Head of caudate nucleus (tissue), 42 donors: ENCODE results near the gene CHTOP.
"Not testable (repeated sequence)": the region's sequence is repeated elsewhere in the genome, so short reads cannot be mapped to it uniquely, and the experiment has no call there.

ENCODE experiments used
- DNase-seq, 42 donors: peaks; one replicate each; pipeline versions ENCODE4 v3.0.0 to v3.0.0-alpha.2; 2020 to 2021; ENCODE audit warnings: mixed read lengths in 7 of 42
- intact Hi-C: fragments of 100-400 bp; cut with DNase I; formaldehyde crosslinking; loops from one replicate; pipeline ENCODE4 v1.15.0; 2022

The CHTOP gene, protein sequence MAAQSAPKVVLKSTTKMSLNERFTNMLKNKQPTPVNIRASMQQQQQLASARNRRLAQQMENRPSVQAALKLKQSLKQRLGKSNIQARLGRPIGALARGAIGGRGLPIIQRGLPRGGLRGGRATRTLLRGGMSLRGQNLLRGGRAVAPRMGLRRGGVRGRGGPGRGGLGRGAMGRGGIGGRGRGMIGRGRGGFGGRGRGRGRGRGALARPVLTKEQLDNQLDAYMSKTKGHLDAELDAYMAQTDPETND

DNA sequence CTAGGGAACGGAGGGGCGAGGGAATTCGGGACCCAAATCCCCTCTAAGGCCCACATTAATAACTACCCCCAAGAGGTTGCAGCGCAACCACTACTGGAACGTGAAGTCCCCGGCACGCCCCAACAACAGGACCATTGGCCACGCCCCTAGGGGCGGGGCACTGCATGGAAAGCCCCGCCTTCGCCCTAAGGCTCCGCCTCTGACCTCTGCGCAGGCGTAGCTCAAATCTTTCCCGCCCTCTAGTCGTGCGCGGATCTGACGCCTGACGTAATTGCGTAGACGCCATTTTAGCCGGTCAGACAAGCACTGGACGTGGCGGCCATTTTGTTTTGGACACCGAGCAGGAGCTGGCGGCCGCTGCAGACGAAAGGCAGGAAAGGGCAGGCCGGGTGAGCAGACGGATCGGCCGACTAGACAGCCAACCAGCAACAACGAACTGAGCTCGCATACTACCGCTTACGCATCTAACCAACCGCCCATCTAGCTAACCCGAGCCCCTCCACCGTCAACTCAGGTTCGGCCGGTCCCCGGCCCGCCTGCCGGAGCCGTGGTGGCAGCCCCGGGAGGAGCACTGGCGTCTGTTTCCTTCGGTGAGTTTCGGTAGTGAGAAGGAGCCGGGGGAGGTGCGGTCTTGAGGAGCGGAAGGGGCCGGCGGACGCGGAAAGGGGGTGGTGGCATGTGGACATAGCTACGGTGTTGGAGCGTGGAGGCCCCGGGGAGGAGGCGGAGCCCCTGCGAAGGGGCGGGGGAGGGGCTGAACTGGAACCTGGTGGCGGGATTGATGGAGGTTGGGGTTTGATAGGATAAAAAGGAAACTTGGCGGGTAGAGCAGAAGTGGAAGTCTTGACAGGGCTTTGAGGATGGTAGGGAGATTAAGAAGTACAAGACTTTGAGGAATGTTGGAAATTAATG lies at the start of gene CHTOP:
TSS of gene CHTOP (plus strand) at position 313 of the 912 bp plus-strand sequence. CDS start 2,523 bp downstream, outside the sequence.
- intact Hi-C loops = no loop called here
- DNase-seq = peak; percentile 97 to 100 (median 99)

DNA sequence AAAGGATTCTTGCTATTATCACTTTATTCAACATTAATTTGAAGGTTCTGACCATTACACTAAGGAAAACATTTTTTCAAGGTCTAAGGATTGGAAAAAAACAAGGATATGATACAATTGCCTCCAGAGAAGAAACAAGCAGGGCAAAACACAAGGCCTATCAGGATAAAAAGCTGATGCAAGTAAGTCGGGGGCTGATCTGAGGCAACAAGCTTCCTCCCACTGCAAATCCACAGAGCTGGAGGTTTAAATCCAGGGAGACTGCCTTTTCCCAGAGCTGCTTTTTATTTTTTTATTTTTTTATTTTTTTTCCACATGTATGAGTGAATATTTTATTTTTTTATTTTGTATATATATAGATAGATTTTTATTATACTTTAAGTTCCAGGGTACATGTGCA lies 48.9 kb upstream of the CHTOP start:
- DNase-seq = peak in 1 of 42 donors; percentile 56
- intact Hi-C loops = no loop called here

DNA sequence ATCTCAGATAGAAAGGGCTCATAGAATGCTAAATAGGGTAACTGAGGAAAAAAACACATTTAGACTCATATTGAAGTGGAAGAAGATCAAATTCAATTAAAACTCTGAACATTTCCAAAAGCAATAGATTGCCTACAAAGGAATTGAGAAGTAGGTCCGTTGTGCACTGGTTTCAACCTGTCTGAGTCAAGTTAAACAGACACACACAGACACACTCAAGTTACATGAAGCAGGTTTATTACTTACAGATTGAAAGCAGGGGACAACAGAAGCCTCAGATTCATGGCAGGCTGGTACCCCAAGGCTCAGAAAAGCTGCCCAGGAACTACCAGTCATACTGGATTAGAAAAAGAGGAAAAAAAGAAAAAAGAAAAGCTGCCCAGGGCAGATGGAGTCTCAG lies 47.5 kb upstream of the CHTOP start:
- intact Hi-C loops = no loop called here

DNA sequence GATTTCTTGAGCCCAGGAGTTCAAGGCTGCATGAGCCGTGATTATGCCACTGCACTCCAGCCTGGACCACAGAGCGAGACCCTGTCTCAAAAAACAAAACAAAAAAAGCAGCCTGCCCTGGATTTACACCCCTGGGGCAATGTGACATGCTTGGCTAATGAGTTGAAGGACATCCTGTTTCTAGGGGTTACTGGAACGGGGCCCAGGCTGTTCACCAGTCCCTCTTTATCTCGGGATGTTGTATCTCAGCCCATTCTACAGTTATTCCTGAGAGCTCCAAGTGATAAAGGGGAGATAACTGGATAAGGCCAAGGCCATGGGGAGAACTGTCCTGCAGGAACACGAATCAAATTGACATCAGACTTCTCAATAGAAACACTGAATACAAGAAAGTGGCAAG lies 46.6 kb upstream of the CHTOP start:
- intact Hi-C loops = no loop called here
- DNase-seq = no peak

More for the DNA sequence above, 47.5 kb upstream of the CHTOP start:
- no peak for DNase-seq

DNA sequence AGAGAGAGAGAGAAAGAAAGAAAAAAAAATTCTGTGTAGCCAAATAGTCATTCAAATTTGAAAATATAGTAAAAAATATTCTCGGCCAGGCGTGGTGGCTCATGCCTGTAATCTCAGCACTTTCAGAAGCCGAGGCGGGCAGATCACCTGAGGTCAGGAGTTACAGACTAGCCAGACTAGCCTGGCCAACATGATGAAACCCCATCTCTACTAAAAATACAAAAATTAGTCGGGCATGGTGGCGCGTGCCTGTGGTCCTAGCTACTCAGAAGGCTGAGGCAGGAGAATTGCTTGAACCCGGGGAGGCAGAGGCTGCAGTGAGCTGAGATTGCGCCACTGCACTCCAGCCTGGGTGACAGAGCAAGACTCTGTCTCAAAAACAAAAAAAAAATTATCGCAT lies 45.8 kb upstream of the CHTOP start:
- intact Hi-C loops = not testable (repeated sequence)

DNA sequence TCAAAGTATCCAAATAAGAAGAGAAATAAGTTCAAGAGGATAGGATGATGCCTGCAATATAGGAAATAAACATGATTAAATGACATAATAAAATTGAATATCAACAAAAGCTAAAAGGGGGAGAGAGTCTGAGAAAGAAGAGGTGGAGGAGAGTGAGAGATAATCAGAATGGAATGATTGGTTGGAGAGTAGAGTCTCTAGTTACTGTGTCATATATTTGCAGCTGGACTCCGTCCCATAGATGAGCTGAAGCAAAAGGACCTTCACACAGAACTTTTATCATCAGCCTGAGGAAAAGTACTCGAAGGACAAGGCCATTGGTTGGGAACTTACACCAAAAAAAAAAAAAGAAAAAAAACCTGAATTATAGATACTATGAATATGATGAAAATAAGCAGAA lies 45.4 kb upstream of the CHTOP start:
- no peak for DNase-seq
- intact Hi-C loops = no loop called here

More for the DNA sequence above, 45.8 kb upstream of the CHTOP start:
- DNase-seq = not testable (repeated sequence)

DNA sequence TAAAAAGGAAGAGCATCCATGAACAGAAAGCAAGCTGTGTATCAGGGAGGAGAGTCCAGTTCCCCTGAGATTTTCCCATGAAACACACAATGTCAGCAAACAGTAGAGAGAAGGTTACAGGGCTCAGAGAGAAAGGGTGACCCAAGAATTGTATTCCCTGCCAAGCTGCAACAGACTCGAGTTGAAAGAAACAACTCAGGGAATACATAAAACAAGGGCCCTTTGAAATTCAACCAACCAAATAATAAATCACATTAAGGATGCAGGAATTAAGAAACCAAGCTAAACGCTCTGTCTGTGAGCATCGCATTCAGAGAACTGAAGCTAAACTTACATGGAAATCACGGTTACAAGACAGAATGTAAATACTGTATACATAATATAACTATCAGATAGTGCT lies 41.1 kb upstream of the CHTOP start:
- DNase-seq = no peak
- intact Hi-C loops = no loop called here

DNA sequence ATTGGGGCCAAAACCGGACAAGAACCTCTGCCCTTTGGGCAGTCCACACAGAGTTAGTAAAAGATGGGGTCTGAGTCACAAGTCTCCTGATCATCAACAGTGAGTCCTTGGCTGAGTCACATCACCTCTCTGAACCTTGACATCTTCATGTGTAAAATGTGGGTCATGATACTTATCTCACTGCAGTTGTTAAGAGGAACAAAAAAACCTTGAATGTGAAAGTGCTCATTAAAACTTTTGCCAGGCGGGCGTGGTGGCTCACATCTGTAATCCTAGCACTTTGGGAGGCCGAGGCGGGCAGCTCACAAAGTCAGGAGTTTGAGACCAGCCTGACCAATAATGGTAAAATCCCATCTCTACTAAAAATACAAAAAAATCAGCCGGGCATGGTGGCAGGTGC lies 36.7 kb upstream of the CHTOP start:
- no peak for DNase-seq
- intact Hi-C loops = no loop called here

DNA sequence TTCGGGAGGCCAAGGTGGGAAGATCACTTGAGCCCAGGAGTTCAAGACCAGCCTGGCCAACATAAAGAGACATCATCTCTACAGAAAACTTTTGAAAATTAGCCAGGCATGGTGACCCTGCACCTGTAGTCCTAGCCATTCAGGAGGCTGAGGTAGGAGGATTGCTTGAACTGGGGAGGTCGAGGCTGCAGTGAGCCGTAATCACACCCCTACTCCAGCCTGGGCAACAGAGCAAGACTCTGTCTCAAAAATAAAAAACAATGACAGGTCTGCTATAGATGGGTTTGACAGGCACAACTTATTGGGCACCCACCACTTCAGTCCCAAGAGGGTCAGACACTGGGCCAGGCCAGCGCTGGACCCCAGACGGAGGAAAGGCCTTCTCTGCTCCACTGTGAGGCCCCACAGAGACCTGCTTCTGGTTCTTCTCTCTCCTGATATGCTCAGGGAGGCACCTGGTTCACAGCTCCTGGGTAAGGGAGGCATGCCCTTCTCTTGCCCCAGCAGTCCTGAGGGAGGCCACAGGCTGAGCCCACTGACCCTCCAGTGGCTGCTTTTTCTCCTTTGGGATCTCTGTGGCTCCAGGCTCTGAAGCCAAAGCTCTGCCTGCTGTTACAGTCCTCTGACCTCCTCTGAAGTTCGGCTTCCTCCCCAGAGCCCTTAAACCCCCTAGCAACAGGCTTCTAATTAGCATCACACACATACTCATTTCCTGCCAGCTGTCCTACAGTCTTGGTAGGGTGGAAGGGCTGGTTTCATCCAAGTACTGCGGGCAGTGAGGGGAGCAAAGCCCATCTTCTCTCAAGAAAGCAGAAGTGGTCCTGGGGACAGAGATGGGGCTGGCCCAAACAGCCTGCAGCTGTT lies 35.3 kb upstream of the CHTOP start:
- peak in 2 of 42 donors; percentile 19 to 35 for DNase-seq
- intact Hi-C loops = no loop called here

DNA sequence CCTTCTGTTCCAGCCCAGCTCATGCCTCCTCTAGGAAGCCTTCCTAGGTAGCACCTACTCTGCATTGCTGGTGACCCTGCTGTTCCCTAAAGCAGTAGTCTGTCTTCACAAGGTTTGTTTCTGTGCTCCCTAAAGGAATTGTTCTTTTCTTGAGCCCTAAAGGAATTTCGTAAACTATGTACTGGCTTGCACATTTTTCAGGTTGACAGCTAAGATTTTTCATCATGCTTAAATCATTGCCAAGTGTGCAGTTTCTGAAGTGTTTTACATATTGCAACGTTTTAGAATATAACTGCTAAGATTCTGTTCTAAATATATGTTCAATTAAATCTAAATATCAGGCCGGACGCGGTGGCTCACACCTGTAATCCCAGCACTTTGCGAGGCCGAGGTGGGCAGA lies 34.0 kb upstream of the CHTOP start:
- no peak for DNase-seq
- intact Hi-C loops = no loop called here

DNA sequence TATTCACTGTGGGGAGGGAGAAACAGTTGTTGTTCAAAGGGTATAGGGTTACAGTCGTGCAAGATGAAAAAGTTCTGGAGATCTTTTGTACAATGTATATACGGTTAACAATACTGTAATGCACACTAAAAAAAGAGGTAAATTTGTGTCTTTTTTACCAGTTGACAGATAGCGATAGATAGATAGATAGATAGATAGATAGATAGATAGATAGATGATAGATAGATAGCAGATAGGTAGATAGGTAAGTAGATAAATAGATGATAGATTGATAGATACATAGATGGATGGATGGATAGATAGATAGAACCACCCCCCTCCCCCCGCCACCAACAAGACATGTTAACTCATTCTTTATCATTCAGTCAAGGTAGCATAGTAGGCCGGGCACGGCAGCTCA lies 31.1 kb upstream of the CHTOP start:
- intact Hi-C loops = no loop called here
- no peak for DNase-seq

DNA sequence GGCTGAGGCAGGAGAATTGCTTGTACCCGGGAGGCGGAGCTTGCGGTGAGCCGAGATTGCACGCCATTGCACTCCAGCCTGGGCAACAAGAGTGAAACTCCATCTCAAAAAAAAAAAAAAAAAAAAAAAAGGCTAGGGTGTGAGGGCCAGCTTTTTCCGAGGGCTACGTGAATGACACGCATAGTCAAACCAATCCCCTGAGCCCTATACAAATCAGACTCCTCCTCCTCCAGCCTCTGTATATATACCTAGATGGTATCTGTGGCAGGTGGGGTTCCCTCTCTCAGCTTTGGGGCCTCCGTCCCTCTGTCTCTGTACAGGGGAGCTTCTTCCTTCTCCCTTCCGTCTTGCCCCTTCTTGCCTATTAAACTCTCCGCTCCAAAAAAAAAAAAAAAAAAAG lies 27.7 kb upstream of the CHTOP start:
- no peak for DNase-seq
- intact Hi-C loops = no loop called here

DNA sequence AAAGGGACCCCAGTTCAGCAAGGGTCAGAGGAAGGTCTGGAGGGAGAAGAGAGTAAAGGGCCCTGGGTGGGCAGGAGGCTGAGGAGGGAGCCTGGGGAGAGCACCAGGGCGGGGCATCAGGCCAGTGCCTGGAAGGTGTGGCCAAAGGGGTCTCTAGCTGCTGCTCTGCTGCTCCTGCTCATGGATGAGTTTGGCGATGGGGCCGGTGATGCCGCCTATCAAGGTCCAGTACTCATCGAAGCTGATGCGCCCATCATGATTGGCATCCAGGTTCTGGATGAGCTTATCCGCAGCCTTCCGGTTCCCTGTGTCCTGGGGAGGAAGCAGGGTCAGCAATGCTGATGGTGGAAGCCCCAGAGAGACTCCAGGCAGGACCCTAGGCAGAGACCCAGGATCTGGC lies 26.5 kb upstream of the CHTOP start:
- intact Hi-C loops = no loop called here
- DNase-seq = no peak

DNA sequence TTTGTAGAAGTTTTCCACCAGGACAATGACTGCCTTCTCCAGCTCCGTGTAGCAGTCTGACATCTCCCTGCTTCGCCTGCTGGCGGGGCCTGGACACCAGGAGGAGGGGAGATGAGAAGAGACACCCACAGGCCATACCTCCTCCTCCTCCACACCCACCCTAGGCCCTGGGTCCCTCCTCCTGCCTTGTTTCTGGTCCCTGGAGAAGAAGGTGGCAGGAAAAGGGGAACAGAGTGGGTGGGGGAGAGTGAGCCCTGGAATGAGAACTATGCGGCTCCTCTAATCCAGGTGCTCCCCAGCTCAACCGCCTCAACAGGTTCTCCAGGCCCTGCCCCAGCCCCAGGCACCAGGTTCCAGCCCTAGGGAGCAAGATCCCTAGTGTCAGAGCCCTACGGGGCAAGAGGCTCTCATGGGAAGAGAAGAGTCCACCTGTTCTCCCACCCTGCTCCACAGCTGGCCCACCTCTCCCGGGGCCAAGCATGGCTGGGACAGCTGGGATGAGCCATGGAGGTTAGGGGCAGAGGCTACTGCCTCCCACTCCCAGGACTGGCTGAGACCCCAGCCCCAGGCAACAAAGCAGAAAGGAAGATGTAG lies 25.7 kb upstream of the CHTOP start:
- intact Hi-C loops = no loop called here
- DNase-seq = no peak

DNA sequence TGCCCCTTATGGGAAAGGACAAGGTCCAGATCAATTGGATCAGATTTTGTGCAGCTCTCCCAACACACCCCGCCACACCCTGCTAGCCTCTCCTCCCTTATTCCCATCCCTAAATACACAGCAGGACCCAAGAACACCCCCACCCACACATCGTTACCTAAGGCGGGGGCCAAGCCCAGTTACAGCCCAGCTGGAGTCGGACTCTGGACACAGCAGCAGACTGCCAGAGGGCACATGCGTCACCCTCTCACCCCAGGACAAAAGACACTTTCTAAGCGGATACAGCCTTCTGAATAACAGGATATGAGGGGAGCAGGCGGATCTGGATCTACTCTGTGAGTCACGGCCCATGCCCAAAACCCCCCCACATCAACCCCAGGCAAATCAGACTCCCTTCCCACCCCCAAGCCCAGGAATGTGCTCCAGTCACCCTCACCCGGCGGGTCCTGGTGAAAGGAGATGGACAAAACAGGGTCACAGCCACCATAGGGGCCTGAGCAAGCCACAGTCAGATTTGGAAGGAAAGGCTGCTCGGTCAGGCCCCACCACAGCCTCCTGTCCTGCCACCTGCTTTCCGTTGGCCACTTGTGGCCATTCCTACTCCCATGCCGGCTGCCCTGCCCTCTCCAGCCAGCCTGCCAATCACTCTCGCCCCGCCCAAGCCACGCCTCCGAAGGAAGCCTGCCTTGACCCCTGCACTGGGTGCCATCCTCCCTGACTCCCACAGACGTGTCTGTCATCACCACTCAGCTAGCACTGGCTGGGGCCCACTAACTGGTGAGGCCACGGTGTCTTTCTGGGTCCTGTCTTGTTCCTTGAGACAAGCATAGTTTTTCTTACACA lies 24.9 kb upstream of the CHTOP start:
- peak; percentile 34 to 92 (median 75) for DNase-seq
- intact Hi-C loops = no loop called here

DNA sequence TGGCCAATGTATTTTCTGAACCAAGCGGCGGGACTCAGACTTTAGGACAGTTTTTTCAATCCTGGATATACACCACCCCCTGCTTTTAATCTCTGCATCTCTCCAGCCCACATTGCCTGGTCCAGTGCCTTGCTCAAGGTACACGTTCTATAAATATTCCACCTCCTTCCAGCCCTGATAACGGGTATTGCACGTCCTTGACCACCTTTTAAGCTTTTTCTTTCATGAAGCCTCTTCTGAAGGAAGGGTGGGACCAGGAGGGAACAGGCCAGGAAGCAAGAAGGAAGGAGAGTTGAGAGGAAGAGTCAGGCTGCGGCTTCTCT lies 24.3 kb upstream of the CHTOP start:
- intact Hi-C loops = no loop called here
- no peak for DNase-seq

DNA sequence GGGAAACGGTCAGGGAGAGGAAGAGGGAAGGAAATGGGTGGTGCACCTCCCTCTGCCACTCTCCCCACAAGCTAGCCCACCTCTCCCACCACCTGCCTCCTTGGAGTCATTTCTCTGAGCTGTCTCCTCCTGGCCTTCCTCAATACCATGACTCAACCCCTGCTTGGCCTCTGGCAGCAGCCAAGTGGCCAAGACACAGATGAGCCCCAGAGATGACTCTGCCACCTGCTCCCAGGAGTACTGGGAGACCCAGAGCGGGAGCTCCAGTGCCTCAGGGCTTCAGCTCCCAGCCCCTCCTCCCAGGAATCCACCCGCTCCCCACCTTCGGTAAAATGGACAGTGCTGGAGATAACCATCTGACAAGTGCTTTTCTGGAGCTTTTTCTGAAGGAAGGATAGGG lies 23.5 kb upstream of the CHTOP start:
- no peak for DNase-seq
- intact Hi-C loops = no loop called here

DNA sequence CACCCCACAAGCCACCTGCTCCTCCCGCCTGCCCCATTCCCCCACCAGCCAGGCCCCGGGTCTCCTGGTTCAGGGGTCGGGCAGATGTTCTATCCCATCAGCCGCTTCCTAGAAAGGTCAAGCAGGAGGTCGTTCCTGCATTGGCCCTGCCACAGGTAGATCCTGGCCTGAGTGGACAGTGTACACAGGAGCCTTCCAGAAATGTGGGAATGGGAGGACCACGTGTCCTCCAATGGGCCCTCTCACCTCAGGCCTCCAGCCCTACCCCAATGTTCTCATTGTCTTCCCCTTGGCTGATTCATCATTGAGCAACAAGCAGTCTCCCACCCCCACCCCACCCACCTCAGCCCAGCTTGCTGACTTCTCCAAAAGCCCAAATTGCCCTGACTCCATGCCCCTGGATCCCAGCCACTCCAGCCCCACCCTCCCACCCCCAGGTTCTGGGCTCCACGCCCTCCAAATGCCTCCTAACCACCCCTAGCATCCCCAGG lies 23.0 kb upstream of the CHTOP start:
- DNase-seq = no peak
- intact Hi-C loops = no loop called here
